ENCODE results near the gene BBOX1.

- TF ChIP-seq POLR2A (IDR thresholded peaks at IDR 0.05): no peak
- no peak for TF ChIP-seq CTCF (IDR thresholded peaks at IDR 0.05)
- TF ChIP-seq POLR2AphosphoS5 (IDR thresholded peaks at IDR 0.05): no peak
Measured at GRCh38 chr11:27115051-27115650, 74.5 kb downstream of the BBOX1 start.

Measured in sigmoid colon (tissue), 4 donors.